Body of pancreas (tissue), 4 donors: ENCODE measurements around the gene ANKS1A. TPM values are rescaled to one million over a fixed set of nuclear protein-coding genes. Genes with fewer than 3 reads are reported as not detected.
"Not testable (repeated sequence)": the region's sequence is repeated elsewhere in the genome, so short reads cannot be mapped to it uniquely, and the experiment has no call there.

ENCODE experiments used
- ATAC-seq: fragments of 150-250 bp; one replicate; pipeline ENCODE4 v1.9.1; 2016
- DNase-seq, 4 donors: peaks; one replicate each; pipeline ENCODE4 v3.0.0-alpha.2; 2019
- H3K27ac ChIP-seq, 4 donors: fragments of 200-600 bp; sonication (generic); 1 replicate in 3 of 4; 2 replicates in 1 of 4; pipeline versions ENCODE4 v1.5.1 to v1.6.1; 2016 to 2019; ENCODE audit warnings: mild to moderate bottlenecking in 1 of 4, mixed read lengths in 1 of 4, moderate library complexity in 1 of 4
- H3K27me3 ChIP-seq, 2 donors: fragments of 200-600 bp; sonication (generic); one replicate each; pipeline ENCODE4 v1.6.0; 2016; ENCODE audit warnings: mild to moderate bottlenecking in 1 of 2
- H3K36me3 ChIP-seq, 2 donors: fragments of 200-600 bp; sonication (generic); replicated peaks in 1 of 2; 2 replicates each; pipeline ENCODE4 v1.5.1; 2016; ENCODE audit warnings: low read depth in 2 of 2; ENCODE audit not compliant: insufficient read depth in 1 of 2
- H3K4me1 ChIP-seq: fragments of 200-600 bp; sonication (generic); one replicate; pipeline ENCODE4 v1.6.0; 2016
- H3K4me3 ChIP-seq, 2 donors: fragments of 200-600 bp; sonication (generic); 1 replicate in 1 of 2; 2 replicates in 1 of 2; pipeline ENCODE4 v1.5.1; 2016 to 2019
- H3K9me3 ChIP-seq, 3 donors: fragments of 200-600 bp; sonication (generic); 1 replicate in 2 of 3; 2 replicates in 1 of 3; pipeline ENCODE4 v1.5.1; 2016
- POLR2A ChIP-seq, 3 donors: fragments of 450-650 bp; IDR thresholded peaks; one replicate each; pipeline ENCODE4 v1.6.1; 2016; ENCODE audit warnings: antibody characterized with exemption in 3 of 3, mild to moderate bottlenecking in 2 of 3
- WGBS, 2 donors: methylation state at CpG; one replicate each; pipeline ENCODE4 v1.1.5; 2017; 5-methylcytosine and 5-hydroxymethylcytosine counted together
- intact Hi-C: fragments of 100-400 bp; cut with DNase I; formaldehyde crosslinking; loops from one replicate; pipeline ENCODE4 v1.15.1; 2023
- total RNA-seq, 2 donors: library from RNA; depleted of rRNA; stranded (reverse); fragments of >200 nt; gene quantifications; one replicate each; pipeline ENCODE4 v1.1.0, GENCODE V29; 2016
- TF ChIP-seq, protein P1 (sequence below), 7 experiments: fragments of 450-650 bp in 4 of 7; fragments of 200-600 bp in 3 of 7; sonication (generic) in 3 of 7; IDR thresholded peaks; one replicate each; pipeline ENCODE4 v1.5.1; 2016 to 2019; ENCODE audit warnings: antibody characterized with exemption in 7 of 7

Gene ANKS1A
- total RNA-seq, 2 donors from 2014 or later = 14.3 to 17.1 TPM

DNA sequence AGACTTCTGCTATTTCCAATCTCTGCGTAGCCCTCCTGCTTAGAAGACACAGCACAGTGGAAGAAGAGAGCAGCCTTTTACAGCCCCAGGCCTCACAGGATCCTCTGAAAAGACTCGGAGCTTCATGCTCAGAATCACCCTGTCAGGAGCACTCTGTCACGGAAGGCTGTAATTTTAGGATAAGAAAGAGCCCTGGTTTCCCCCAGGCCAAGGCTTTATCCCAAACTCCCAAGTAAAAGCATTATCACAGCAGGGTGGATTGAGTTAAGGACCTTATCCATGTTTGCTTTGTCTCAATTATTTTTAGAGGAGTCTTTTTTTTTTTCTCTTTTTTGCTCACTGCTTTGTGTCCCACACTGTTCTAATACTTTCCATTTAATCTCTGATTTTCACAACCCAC, 39.2 kb downstream of the ANKS1A start:
- 76 to 88% methylated on average over 3 of the region's 3 CpGs for WGBS, 2 donors
- no peak for DNase-seq

DNA sequence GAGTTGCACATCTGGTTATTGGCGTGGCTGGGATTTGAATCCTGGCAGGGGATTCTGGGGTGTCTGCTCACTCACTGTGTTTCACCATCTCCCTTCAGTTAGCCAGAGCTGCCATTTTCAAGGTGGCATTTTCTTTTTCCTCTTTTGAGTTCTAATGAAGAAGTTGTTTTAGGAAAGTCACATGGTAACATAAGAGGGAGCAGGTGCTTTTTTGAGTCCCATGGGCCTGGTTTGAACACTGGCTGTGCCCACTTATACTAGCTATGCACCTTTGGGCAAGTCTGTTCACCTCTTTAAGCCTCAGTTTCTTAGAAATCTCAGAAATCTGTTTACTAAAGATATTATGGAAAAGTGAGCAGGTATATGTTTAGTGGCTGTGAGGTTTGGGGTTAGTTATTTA, 39.6 kb downstream of the ANKS1A start:
- no peak overlapping the region for H3K4me3 ChIP-seq
- no peak for ATAC-seq
- no peaks in the 10 kb centered on the region for H3K9me3 ChIP-seq
- TF ChIP-seq POLR2A (IDR thresholded peaks at IDR 0.05) = no peak
- TF ChIP-seq, protein P1, sequence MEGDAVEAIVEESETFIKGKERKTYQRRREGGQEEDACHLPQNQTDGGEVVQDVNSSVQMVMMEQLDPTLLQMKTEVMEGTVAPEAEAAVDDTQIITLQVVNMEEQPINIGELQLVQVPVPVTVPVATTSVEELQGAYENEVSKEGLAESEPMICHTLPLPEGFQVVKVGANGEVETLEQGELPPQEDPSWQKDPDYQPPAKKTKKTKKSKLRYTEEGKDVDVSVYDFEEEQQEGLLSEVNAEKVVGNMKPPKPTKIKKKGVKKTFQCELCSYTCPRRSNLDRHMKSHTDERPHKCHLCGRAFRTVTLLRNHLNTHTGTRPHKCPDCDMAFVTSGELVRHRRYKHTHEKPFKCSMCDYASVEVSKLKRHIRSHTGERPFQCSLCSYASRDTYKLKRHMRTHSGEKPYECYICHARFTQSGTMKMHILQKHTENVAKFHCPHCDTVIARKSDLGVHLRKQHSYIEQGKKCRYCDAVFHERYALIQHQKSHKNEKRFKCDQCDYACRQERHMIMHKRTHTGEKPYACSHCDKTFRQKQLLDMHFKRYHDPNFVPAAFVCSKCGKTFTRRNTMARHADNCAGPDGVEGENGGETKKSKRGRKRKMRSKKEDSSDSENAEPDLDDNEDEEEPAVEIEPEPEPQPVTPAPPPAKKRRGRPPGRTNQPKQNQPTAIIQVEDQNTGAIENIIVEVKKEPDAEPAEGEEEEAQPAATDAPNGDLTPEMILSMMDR (IDR thresholded peaks at IDR 0.05) = no peak
- 74 to 78% methylated on average over 1 of the region's 1 CpG for WGBS, 2 donors
- peaks cover 15% of the 10 kb centered on the region for H3K4me1 ChIP-seq
- no peak for DNase-seq
- H3K36me3 ChIP-seq = no peaks in the 10 kb centered on the region
- intact Hi-C loops = no loop called here
- H3K27me3 ChIP-seq = no peaks in the 10 kb centered on the region
- no peak overlapping the region for H3K27ac ChIP-seq

More for the DNA sequence above, 39.2 kb downstream of the ANKS1A start:
- Histone ChIP-seq H3K4me3 (no peak overlapping the region), H3K9me3 (no peaks in the 10 kb centered on the region), H3K27ac (no peak overlapping the region), H3K27me3 (no peaks in the 10 kb centered on the region), H3K36me3 (no peaks in the 10 kb centered on the region), H3K4me1 (peaks cover 15% of the 10 kb centered on the region)
- no peak for ATAC-seq
- intact Hi-C loops = no loop called here
- TF ChIP-seq, protein P1 (IDR thresholded peaks at IDR 0.05) = no peak
- TF ChIP-seq POLR2A (IDR thresholded peaks at IDR 0.05) = no peak

DNA sequence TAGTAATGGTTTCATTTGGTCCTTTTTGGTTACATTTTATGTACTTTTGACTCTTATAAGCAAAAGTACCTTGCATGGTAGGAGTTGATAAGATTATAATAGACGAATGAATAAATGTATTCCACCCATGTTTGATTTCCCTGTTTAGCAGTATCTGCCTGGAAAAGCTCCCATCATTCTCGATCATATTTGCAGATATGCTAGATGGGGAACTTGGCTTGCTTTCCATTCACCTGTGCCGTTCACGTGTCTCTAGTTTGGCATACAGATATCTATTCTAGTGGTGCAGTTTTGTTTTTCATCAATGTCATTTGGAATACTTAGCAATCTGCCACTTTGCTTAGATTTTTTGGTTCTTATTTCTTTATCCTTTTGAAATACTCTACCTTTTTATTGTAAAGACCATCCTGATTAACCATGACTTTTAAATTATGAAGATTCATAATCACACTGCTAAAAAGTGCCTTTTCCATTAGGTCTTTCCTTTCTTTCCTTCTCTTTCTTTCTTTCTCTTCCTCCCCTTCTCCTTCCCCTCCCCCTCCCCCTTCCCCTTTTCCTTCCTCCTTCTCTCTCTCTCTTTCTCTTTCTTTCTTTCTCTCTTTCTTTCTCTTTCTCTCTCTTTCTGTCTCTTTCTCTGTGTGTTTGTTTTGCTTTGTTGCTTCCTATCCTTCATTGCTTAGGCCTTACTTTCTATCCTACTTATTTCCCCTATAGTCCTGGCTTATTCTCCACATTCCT, 40.4 kb downstream of the ANKS1A start:
- DNase-seq = no peak
- no peaks in the 10 kb centered on the region for H3K36me3 ChIP-seq
- no peak overlapping the region for H3K27ac ChIP-seq
- no peak for ATAC-seq
- no peak for TF ChIP-seq POLR2A (IDR thresholded peaks at IDR 0.05)
- no peak overlapping the region for H3K4me3 ChIP-seq
- 13 to 25% methylated on average over 4 of the region's 4 CpGs for WGBS, 2 donors
- intact Hi-C loops = no loop called here
- no peaks in the 10 kb centered on the region for H3K9me3 ChIP-seq
- H3K4me1 ChIP-seq = peaks cover 18% of the 10 kb centered on the region
- no peaks in the 10 kb centered on the region for H3K27me3 ChIP-seq

DNA sequence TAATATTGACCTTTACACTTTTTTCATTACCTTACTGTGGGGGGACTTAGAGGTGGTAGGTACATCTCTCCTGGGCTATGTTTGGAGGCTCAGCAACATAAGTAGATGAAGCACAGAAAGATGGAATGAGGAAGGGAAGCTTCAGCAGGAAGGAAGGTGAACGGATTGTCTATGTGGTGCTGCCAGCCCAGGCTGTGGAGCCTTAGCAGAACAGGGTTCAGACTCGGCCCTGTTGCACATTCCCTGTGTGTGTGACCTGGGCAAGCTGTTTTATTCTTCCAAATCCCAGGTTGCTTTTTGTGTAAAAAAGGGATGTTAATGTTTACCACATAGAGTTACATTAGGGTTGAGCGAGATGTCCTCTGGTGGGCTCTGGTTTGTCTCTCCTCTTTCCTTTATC, 41.2 kb downstream of the ANKS1A start:
- H3K4me1 ChIP-seq = peaks cover 26% of the 10 kb centered on the region
- H3K36me3 ChIP-seq = no peaks in the 10 kb centered on the region
- TF ChIP-seq POLR2A (IDR thresholded peaks at IDR 0.05) = no peak
- WGBS, 2 donors = 80 to 96% methylated on average over 3 of the region's 3 CpGs
- DNase-seq (no peak), ATAC-seq (no peak)
- no peak overlapping the region for H3K4me3 ChIP-seq
- H3K27me3 ChIP-seq = no peaks in the 10 kb centered on the region
- no peaks in the 10 kb centered on the region for H3K9me3 ChIP-seq
- H3K27ac ChIP-seq = no peak overlapping the region
- intact Hi-C loops = no loop called here

DNA sequence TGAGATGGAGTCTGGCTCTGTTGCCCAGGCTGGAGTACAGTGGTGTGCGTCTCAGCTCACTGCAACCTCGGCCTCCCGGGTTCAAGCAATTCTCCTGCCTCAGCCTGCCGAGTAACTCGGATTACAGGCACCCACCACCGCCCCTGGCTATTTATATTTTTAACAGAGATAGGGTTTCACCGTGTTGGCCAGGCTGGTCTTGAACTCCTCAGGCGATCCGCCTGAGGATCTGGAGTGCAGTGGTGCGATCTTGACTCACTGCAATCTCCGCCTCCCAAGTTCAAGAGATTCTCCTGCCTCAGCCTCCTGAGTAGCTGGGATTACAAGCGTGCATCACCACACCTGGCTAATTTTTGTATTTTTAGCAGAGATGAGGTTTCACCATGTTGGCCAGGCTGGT, 43.1 kb downstream of the ANKS1A start:
- ATAC-seq, intact Hi-C loops, H3K27ac ChIP-seq, H3K4me3 ChIP-seq, H3K36me3 ChIP-seq, H3K27me3 ChIP-seq, DNase-seq, H3K9me3 ChIP-seq: not testable (repeated sequence)
- peaks cover 28% of the 10 kb centered on the region for H3K4me1 ChIP-seq
- WGBS, 2 donors = 93 to 96% methylated on average over 12 of the region's 12 CpGs

DNA sequence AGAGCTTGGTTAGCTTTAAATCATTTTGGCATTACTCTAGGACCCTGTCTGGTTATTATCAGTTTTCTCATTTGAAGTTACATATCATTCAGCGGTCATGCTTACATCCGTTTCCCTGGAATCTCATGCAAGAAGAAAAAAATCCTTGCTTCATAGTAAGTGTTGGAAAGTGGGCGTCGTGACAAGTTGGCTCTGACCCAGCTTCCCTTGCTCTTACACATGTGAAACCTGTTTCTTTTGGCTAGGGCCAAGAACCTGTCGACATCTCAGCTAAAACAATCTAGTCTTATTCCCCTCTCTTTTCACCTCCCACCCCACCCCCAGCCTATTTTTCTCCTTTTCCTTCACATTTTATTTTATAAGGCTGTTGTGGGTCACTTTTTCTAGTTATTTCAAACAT, 45.5 kb downstream of the ANKS1A start:
- Histone ChIP-seq H3K36me3 (no peaks in the 10 kb centered on the region), H3K4me1 (peaks cover 17% of the 10 kb centered on the region), H3K27ac (peak overlapping the region in 1 of 4 donors; percentile 17), H3K9me3 (no peaks in the 10 kb centered on the region), H3K4me3 (no peak overlapping the region), H3K27me3 (no peaks in the 10 kb centered on the region)
- peak; percentile 86 to 97 (median 92) for DNase-seq
- ATAC-seq = peak; percentile 81
- intact Hi-C loops = no loop called here
- TF ChIP-seq, protein P1 (IDR thresholded peaks at IDR 0.05) = no peak
- TF ChIP-seq POLR2A (IDR thresholded peaks at IDR 0.05) = no peak
- WGBS, 2 donors = 1 to 8% methylated on average over 5 of the region's 5 CpGs
